SK-N-SH (cell line): Measurements from ENCODE around the gene TTC7B. TPM values are rescaled to one million over a fixed set of nuclear protein-coding genes. Genes with fewer than 3 reads are reported as not detected.

Source experiments
- CTCF ChIA-PET: fragments of 300-600, 350-600 bp; formaldehyde crosslinking; extraction: SDS; loops from one replicate; lab custom pipeline; 2021; lab: Yijun Ruan, JAX
- POLR2A ChIA-PET: fragments of 350-600 bp; sonication (Branson Sonifier 250); formaldehyde crosslinking; extraction: SDS; loops from one replicate; lab custom pipeline; 2020; ENCODE audit warnings: antibody characterized with exemption, inconsistent platforms; lab: Yijun Ruan, JAX
- DNase-seq: peaks from one replicate; pipeline ENCODE4 v3.0.0; 2012
- H2AFZ ChIP-seq: fragments of 200-600 bp; sonication (generic); 2 replicates; pipeline ENCODE4 v1.8.1; 2016; ENCODE audit warnings: antibody characterized with exemption, mild to moderate bottlenecking, low read depth
- H3F3A ChIP-seq: fragments of 200-600 bp; sonication (generic); replicated peaks from 2 replicates; pipeline ENCODE3; 2016; ENCODE audit warnings: antibody characterized with exemption, mild to moderate bottlenecking; ENCODE audit not compliant: insufficient read depth
- H3K27ac ChIP-seq, 2 experiments: fragments of 200-500 bp in 1 of 2; fragments of 200-600 bp in 1 of 2; sonication (Bioruptor generic) in 1 of 2; sonication (generic), shearing (Covaris generic) in 1 of 2; 2 replicates each; pipeline versions ENCODE4 v1.5.1 to v1.6.1; 2014 to 2016; ENCODE audit warnings: low read depth in 2 of 2, inconsistent platforms in 1 of 2, low read length in 1 of 2, mild to moderate bottlenecking in 1 of 2, mixed read lengths in 1 of 2
- H3K27me3 ChIP-seq: fragments of 200-600 bp; sonication (generic), shearing (Covaris generic); 2 replicates; pipeline ENCODE4 v1.6.1; 2016; ENCODE audit warnings: mixed run types; ENCODE audit not compliant: insufficient read depth
- H3K36me3 ChIP-seq, 2 experiments: fragments of 200-500 bp in 1 of 2; fragments of 200-600 bp in 1 of 2; sonication (Bioruptor generic) in 1 of 2; sonication (generic) in 1 of 2; replicated peaks in 1 of 2; 2 replicates each; pipeline versions ENCODE3 to v1.5.1; 2014 to 2016; ENCODE audit warnings: low read length in 1 of 2, mild to moderate bottlenecking in 1 of 2; ENCODE audit not compliant: insufficient read depth in 2 of 2, control insufficient read depth in 1 of 2
- H3K4me1 ChIP-seq, 2 experiments: fragments of 200-500 bp in 1 of 2; fragments of 200-600 bp in 1 of 2; sonication (Bioruptor generic) in 1 of 2; sonication (generic), shearing (Covaris generic) in 1 of 2; 2 replicates each; pipeline versions ENCODE4 v1.5.1 to v1.6.1; 2014 to 2016; ENCODE audit warnings: low read depth in 1 of 2, low read length in 1 of 2, mixed run types in 1 of 2; ENCODE audit not compliant: insufficient read depth in 2 of 2, control insufficient read depth in 1 of 2
- H3K4me2 ChIP-seq: fragments of 200-600 bp; sonication (generic), shearing (Covaris generic); 2 replicates; pipeline ENCODE4 v1.6.1; 2017; ENCODE audit warnings: mixed run types
- H3K4me3 ChIP-seq, 2 experiments: fragments of 200-500 bp in 1 of 2; fragments of 200-600 bp in 1 of 2; sonication (Bioruptor generic) in 1 of 2; sonication (generic), shearing (Covaris generic) in 1 of 2; 2 replicates each; pipeline versions ENCODE4 v1.5.1 to v1.8.1; 2014 to 2016; ENCODE audit warnings: low read depth in 2 of 2, inconsistent platforms in 1 of 2, low read length in 1 of 2, mild to moderate bottlenecking in 1 of 2, mixed read lengths in 1 of 2, moderate library complexity in 1 of 2
- H3K79me2 ChIP-seq: fragments of 200-600 bp; sonication (generic); 2 replicates; pipeline ENCODE4 v1.8.1; 2017; ENCODE audit warnings: mild to moderate bottlenecking; ENCODE audit not compliant: insufficient read depth
- H3K9ac ChIP-seq: fragments of 200-600 bp; sonication (generic); 2 replicates; pipeline ENCODE4 v1.6.1; 2017; ENCODE audit warnings: mixed run types
- H3K9me2 ChIP-seq: fragments of 200-600 bp; sonication (generic); 2 replicates; pipeline ENCODE4 v1.6.1; 2017; ENCODE audit warnings: mixed run types
- H3K9me3 ChIP-seq: fragments of 200-600 bp; sonication (generic); 2 replicates; pipeline ENCODE4 v1.6.1; 2017; ENCODE audit warnings: mixed run types, mild to moderate bottlenecking, moderate library complexity
- H4K20me1 ChIP-seq: fragments of 200-600 bp; sonication (generic); 2 replicates; pipeline ENCODE4 v1.6.1; 2017; ENCODE audit warnings: mild to moderate bottlenecking, mixed run types; ENCODE audit not compliant: insufficient read depth
- ELF1 ChIP-seq: IDR thresholded peaks from 2 replicates; pipeline ENCODE4 v1.4.0; 2012
- EP300 ChIP-seq, 2 experiments: IDR thresholded peaks; 2 replicates each; pipeline versions ENCODE4 v1.4.0 to v1.6.1; 2012; ENCODE audit warnings: borderline replicate concordance in 1 of 2, low read depth in 1 of 2, low read length in 1 of 2
- EZH2phosphoT487 ChIP-seq: fragments of 200-600 bp; sonication (generic); IDR thresholded peaks from 2 replicates; pipeline ENCODE4 v1.6.1; 2017; ENCODE audit warnings: low read depth, mixed run types, mild to moderate bottlenecking, antibody characterized with exemption, moderate library complexity, borderline replicate concordance
- FOXJ3 ChIP-seq: sonication (generic); formaldehyde crosslinking; IDR thresholded peaks from 2 replicates; pipeline ENCODE4 v1.5.1; 2020; ENCODE audit warnings: mild to moderate bottlenecking, missing genetic modification reagents
- FOXM1 ChIP-seq: IDR thresholded peaks from 2 replicates; pipeline ENCODE4 v1.4.0; 2012; ENCODE audit warnings: low read depth, mild to moderate bottlenecking
- JUND ChIP-seq: IDR thresholded peaks from 2 replicates; pipeline ENCODE4 v1.4.0; 2012
- MEF2A ChIP-seq: IDR thresholded peaks from 2 replicates; pipeline ENCODE4 v1.4.0; 2012; ENCODE audit warnings: low read depth, borderline replicate concordance
- NFIC ChIP-seq: IDR thresholded peaks from 2 replicates; pipeline ENCODE4 v1.4.0; 2012; ENCODE audit warnings: borderline replicate concordance
- RAD21 ChIP-seq: IDR thresholded peaks from 2 replicates; pipeline ENCODE4 v1.6.1; 2012; ENCODE audit warnings: mild to moderate bottlenecking, low read length
- RCOR1 ChIP-seq: fragments of 150-350 bp; IDR thresholded peaks from 2 replicates; pipeline ENCODE4 v1.6.1; 2017; ENCODE audit warnings: antibody characterized with exemption, low read length
- RFX5 ChIP-seq: IDR thresholded peaks from 2 replicates; pipeline ENCODE4 v1.6.1; 2012; ENCODE audit warnings: mild to moderate bottlenecking, improper control_type of control experiment, low read length
- RXRA ChIP-seq: IDR thresholded peaks from 2 replicates; pipeline ENCODE4 v1.4.0; 2012; ENCODE audit warnings: low read depth, mild to moderate bottlenecking, borderline replicate concordance
- SIN3A ChIP-seq: IDR thresholded peaks from 2 replicates; pipeline ENCODE4 v1.6.1; 2012; ENCODE audit warnings: low read depth, mild to moderate bottlenecking, low read length, moderate library complexity, borderline replicate concordance
- TCF12 ChIP-seq: IDR thresholded peaks from 2 replicates; pipeline ENCODE4 v1.4.0; 2012
- TEAD4 ChIP-seq: IDR thresholded peaks from 2 replicates; pipeline ENCODE4 v1.4.0; 2012; ENCODE audit warnings: mild to moderate bottlenecking, borderline replicate concordance; ENCODE audit not compliant: insufficient read depth
- YY1 ChIP-seq: IDR thresholded peaks from 2 replicates; pipeline ENCODE4 v1.4.0; 2012; ENCODE audit warnings: low read depth, mild to moderate bottlenecking
- WGBS: methylation state at CpG from one replicate; pipeline ENCODE4 v1.1.6; 2017; ENCODE audit warnings: low lambda C conversion rate; 5-methylcytosine and 5-hydroxymethylcytosine counted together
- polyA plus RNA-seq, 3 experiments: library from polyadenylated mRNA; depleted of rRNA; stranded (reverse); fragments of >200 nt; gene quantifications; 2 replicates each; pipeline ENCODE4 v1.2.3, GENCODE V29; 2012
- TF ChIP-seq, protein P1 (sequence below): IDR thresholded peaks from 2 replicates; pipeline ENCODE4; 2012
- TF ChIP-seq, protein P2 (sequence below): fragments of 150-350 bp; IDR thresholded peaks from 2 replicates; pipeline ENCODE4 v1.6.1; 2017; ENCODE audit warnings: antibody characterized with exemption, low read length, low read depth, borderline replicate concordance
- TF ChIP-seq, protein P3 (sequence below): IDR thresholded peaks from 2 replicates; pipeline ENCODE4 v1.6.1; 2012; ENCODE audit warnings: mild to moderate bottlenecking, low read depth, low read length, moderate library complexity
- TF ChIP-seq, protein P4 (sequence below): IDR thresholded peaks from 2 replicates; pipeline ENCODE4 v1.4.0; 2012; ENCODE audit warnings: low read depth
- TF ChIP-seq, protein P5 (sequence below): IDR thresholded peaks from 2 replicates; pipeline ENCODE4 v1.4.0; 2012; ENCODE audit warnings: low read depth, borderline replicate concordance

The TTC7B gene
- polyA plus RNA-seq, 1 of the 3 experiments (the other 2 are of a cell fraction) = 43.1 TPM

DNA sequence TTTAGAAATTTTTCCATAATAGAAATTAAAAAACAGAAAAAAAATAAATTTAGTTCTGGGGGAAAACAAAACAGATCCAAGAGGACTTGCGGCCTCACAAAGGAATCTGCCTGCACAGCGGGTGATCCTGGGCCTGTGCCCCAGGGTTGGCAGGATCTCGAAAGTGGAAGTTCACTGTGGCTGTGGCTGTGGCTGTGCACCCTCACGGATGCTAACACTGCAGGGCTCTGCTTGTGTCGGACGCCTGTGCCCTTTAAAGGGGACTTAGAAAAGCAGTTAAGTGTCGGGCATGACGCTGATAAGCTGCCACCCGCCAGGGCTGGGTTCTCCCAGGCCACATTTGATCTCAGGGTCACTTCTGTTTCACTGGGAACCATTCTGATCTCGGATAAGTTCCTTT is 209.1 kb downstream of the TTC7B start:
- H3K27ac ChIP-seq = no peak overlapping the region
- H3K4me3 ChIP-seq = no peak overlapping the region
- H3K9me2 ChIP-seq = no peaks in the 10 kb centered on the region
- H3K27me3 ChIP-seq = no peaks in the 10 kb centered on the region
- H3F3A ChIP-seq = peaks cover 4% of the 10 kb centered on the region
- no peak overlapping the region for H3K9ac ChIP-seq
- CTCF ChIA-PET = interaction anchor here (0.7 to 2.1 kb wide), 3 partner anchors 91 to 208 kb away, joined by 3 to 11 read pairs (median 6); no protein-coding TSS in a partner anchor
- H3K79me2 ChIP-seq = no peaks in the 10 kb centered on the region
- no peaks in the 10 kb centered on the region for H3K9me3 ChIP-seq
- H4K20me1 ChIP-seq = no peaks in the 10 kb centered on the region
- DNase-seq = no peak
- TF ChIP-seq, protein P1, sequence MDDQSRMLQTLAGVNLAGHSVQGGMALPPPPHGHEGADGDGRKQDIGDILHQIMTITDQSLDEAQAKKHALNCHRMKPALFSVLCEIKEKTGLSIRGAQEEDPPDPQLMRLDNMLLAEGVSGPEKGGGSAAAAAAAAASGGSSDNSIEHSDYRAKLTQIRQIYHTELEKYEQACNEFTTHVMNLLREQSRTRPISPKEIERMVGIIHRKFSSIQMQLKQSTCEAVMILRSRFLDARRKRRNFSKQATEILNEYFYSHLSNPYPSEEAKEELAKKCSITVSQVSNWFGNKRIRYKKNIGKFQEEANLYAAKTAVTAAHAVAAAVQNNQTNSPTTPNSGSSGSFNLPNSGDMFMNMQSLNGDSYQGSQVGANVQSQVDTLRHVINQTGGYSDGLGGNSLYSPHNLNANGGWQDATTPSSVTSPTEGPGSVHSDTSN = no peak
- TF ChIP-seq, protein P2, sequence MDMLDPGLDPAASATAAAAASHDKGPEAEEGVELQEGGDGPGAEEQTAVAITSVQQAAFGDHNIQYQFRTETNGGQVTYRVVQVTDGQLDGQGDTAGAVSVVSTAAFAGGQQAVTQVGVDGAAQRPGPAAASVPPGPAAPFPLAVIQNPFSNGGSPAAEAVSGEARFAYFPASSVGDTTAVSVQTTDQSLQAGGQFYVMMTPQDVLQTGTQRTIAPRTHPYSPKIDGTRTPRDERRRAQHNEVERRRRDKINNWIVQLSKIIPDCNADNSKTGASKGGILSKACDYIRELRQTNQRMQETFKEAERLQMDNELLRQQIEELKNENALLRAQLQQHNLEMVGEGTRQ = no peak
- TF ChIP-seq JUND (no peak), FOXJ3 (no peak), ELF1 (no peak), RXRA (no peak), TCF12 (no peak)
- TF ChIP-seq, all 33 proteins: peak for 0
- WGBS = 95% methylated on average over 10 of the region's 10 CpGs
- Histone ChIP-seq H3K36me3 (peaks cover 0 to 6% of the 10 kb centered on the region in 2 experiments), H2AFZ (no peak overlapping the region), H3K4me1 (peaks cover 4 to 33% of the 10 kb centered on the region in 2 experiments; a peak in 3 of 4 replicates), H3K4me2 (no peak overlapping the region)
- POLR2A ChIA-PET = no interaction called here

DNA sequence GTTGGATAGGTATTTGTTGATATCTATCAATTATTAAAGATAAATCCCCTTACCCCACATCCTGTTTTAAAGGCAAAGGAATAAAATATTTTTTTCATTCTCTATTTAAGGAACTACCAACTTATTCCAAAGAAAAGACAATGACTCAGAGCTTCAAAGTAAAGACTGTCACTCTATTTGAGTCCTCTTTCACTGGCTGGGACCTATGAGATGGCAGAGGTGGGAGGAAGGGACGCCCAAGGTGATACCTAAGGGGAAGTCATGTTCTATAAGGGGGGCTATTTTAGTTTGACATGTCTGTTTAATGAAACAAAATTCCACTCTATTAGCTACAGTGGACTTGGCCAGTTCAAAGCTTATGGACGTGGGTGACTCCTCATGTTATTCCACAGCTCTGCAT is 209.8 kb downstream of the TTC7B start:
- POLR2A ChIA-PET = no interaction called here
- TF ChIP-seq FOXJ3 (no peak), TEAD4 (no peak), RFX5 (no peak), EZH2phosphoT487 (no peak), NFIC (no peak), EP300 (IDR thresholded peaks at IDR 0.05; ENCODE audit: borderline replicate concordance in 1 of 2, low read depth in 1 of 2, low read length in 1 of 2) (no peak), FOXM1 (no peak), RAD21 (no peak), SIN3A (no peak), YY1 (no peak), MEF2A (no peak), JUND (no peak), RCOR1 (no peak)
- TF ChIP-seq, protein P1 = no peak
- TF ChIP-seq, protein P3, sequence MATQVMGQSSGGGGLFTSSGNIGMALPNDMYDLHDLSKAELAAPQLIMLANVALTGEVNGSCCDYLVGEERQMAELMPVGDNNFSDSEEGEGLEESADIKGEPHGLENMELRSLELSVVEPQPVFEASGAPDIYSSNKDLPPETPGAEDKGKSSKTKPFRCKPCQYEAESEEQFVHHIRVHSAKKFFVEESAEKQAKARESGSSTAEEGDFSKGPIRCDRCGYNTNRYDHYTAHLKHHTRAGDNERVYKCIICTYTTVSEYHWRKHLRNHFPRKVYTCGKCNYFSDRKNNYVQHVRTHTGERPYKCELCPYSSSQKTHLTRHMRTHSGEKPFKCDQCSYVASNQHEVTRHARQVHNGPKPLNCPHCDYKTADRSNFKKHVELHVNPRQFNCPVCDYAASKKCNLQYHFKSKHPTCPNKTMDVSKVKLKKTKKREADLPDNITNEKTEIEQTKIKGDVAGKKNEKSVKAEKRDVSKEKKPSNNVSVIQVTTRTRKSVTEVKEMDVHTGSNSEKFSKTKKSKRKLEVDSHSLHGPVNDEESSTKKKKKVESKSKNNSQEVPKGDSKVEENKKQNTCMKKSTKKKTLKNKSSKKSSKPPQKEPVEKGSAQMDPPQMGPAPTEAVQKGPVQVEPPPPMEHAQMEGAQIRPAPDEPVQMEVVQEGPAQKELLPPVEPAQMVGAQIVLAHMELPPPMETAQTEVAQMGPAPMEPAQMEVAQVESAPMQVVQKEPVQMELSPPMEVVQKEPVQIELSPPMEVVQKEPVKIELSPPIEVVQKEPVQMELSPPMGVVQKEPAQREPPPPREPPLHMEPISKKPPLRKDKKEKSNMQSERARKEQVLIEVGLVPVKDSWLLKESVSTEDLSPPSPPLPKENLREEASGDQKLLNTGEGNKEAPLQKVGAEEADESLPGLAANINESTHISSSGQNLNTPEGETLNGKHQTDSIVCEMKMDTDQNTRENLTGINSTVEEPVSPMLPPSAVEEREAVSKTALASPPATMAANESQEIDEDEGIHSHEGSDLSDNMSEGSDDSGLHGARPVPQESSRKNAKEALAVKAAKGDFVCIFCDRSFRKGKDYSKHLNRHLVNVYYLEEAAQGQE = no peak
- TF ChIP-seq, protein P4, sequence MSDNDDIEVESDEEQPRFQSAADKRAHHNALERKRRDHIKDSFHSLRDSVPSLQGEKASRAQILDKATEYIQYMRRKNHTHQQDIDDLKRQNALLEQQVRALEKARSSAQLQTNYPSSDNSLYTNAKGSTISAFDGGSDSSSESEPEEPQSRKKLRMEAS = no peak
- TF ChIP-seq, protein P5, sequence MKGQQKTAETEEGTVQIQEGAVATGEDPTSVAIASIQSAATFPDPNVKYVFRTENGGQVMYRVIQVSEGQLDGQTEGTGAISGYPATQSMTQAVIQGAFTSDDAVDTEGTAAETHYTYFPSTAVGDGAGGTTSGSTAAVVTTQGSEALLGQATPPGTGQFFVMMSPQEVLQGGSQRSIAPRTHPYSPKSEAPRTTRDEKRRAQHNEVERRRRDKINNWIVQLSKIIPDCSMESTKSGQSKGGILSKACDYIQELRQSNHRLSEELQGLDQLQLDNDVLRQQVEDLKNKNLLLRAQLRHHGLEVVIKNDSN = no peak

More for the DNA sequence above, 209.8 kb downstream of the TTC7B start:
- no peak for DNase-seq
- H3K79me2 ChIP-seq = no peaks in the 10 kb centered on the region
- no peaks in the 10 kb centered on the region for H3K9me2 ChIP-seq
- H3K4me3 ChIP-seq = no peak overlapping the region
- H2AFZ ChIP-seq = no peak overlapping the region
- H3K27me3 ChIP-seq = no peaks in the 10 kb centered on the region
- H3K4me1 ChIP-seq = peaks cover 0 to 33% of the 10 kb centered on the region in 2 experiments; a peak in 2 of 4 replicates
- no peak overlapping the region for H3K4me2 ChIP-seq
- H3K9ac ChIP-seq = no peak overlapping the region
- no peaks in the 10 kb centered on the region for H4K20me1 ChIP-seq
- H3F3A ChIP-seq = no peaks in the 10 kb centered on the region
- CTCF ChIA-PET = interaction anchor here (0.7 to 2.1 kb wide), 3 partner anchors 92 to 207 kb away, joined by 3 to 11 read pairs (median 6); no protein-coding TSS in a partner anchor
- H3K27ac ChIP-seq = no peak overlapping the region
- WGBS = 86% methylated on average over 2 of the region's 2 CpGs
- H3K36me3 ChIP-seq = peaks cover 0 to 6% of the 10 kb centered on the region in 2 experiments
- no peaks in the 10 kb centered on the region for H3K9me3 ChIP-seq
